Suprapubic skin (tissue), 4 donors: Measurements from ENCODE around the gene NPM1. TPM values are rescaled to one million over a fixed set of nuclear protein-coding genes. Genes with fewer than 3 reads are reported as not detected.
A peak's percentile ranks its signal among the peaks of the same experiment; 100 is the strongest.

Experiments used
- DNase-seq, 2 donors: peaks; one replicate each; pipeline ENCODE4 v3.0.0-alpha.2; 2019; ENCODE audit warnings: low spot score in 2 of 2
- H3K27ac ChIP-seq: fragments of 200-600 bp; sonication (generic); one replicate; pipeline ENCODE4 v1.5.1; 2019
- H3K27me3 ChIP-seq: fragments of 200-600 bp; sonication (generic); one replicate; pipeline ENCODE4 v1.5.1; 2019
- H3K36me3 ChIP-seq: fragments of 200-600 bp; sonication (generic); one replicate; pipeline ENCODE4 v1.5.1; 2019
- H3K4me1 ChIP-seq: fragments of 200-600 bp; sonication (generic); one replicate; pipeline ENCODE4 v1.5.1; 2019
- H3K4me3 ChIP-seq: fragments of 200-600 bp; sonication (generic); one replicate; pipeline ENCODE4 v1.5.1; 2019; ENCODE audit warnings: mild to moderate bottlenecking
- H3K9me3 ChIP-seq: fragments of 200-600 bp; sonication (generic); one replicate; pipeline ENCODE4 v1.5.1; 2019
- EP300 ChIP-seq: sonication (generic); formaldehyde crosslinking; IDR thresholded peaks from one replicate; pipeline ENCODE4 v1.6.1; 2017; ENCODE audit warnings: antibody characterized with exemption
- POLR2A ChIP-seq, 2 donors: fragments of 450-650 bp; IDR thresholded peaks; one replicate each; pipeline ENCODE4 v1.6.1; 2017; ENCODE audit warnings: antibody characterized with exemption in 2 of 2, mild to moderate bottlenecking in 2 of 2, moderate library complexity in 2 of 2
- POLR2AphosphoS5 ChIP-seq, 3 donors: sonication (generic); formaldehyde crosslinking; IDR thresholded peaks; one replicate each; pipeline ENCODE4 v1.6.1; 2017; ENCODE audit warnings: antibody characterized with exemption in 3 of 3
- WGBS: methylation state at CpG from one replicate; pipeline ENCODE4 v1.1.5; 2018; 5-methylcytosine and 5-hydroxymethylcytosine counted together
- total RNA-seq, 4 donors: library from RNA; depleted of rRNA; stranded (reverse); fragments of >200 nt; gene quantifications; one replicate each; pipeline ENCODE4 v1.1.0, GENCODE V29; 2016
- TF ChIP-seq, protein P1 (sequence below), 2 donors: fragments of 200-600 bp in 1 of 2; fragments of 450-650 bp in 1 of 2; sonication (generic) in 1 of 2; IDR thresholded peaks; one replicate each; pipeline ENCODE4 v1.5.1; 2016 to 2019; ENCODE audit warnings: antibody characterized with exemption in 2 of 2, mild to moderate bottlenecking in 1 of 2, moderate library complexity in 1 of 2

Gene NPM1
- total RNA-seq, 4 donors from 2014 or later: 439 to 524 (median 469) TPM

DNA sequence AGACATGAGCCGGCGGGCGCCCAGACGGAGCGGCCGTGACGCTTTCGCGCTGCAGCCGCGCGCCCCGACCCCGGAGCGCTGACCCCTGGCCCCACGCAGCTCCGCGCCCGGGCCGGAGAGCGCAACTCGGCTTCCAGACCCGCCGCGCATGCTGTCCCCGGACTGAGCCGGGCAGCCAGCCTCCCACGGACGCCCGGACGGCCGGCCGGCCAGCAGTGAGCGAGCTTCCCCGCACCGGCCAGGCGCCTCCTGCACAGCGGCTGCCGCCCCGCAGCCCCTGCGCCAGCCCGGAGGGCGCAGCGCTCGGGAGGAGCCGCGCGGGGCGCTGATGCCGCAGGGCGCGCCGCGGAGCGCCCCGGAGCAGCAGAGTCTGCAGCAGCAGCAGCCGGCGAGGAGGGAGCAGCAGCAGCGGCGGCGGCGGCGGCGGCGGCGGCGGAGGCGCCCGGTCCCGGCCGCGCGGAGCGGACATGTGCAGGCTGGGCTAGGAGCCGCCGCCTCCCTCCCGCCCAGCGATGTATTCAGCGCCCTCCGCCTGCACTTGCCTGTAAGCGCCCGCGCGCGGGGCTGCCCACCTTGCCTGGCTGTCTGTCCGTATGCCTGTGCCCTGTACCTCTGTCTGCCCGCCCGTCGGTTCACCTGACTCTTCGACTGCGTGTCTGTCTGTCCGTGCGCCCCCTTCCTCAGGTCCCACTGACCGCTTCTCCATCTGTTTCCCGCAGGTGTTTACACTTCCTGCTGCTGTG, 32.2 kb downstream of the NPM1 start:
- TF ChIP-seq EP300 (no peak), POLR2A (IDR thresholded peaks at IDR 0.05) (no peak), POLR2AphosphoS5 (IDR thresholded peaks at IDR 0.05) (no peak)
- TF ChIP-seq, protein P1, sequence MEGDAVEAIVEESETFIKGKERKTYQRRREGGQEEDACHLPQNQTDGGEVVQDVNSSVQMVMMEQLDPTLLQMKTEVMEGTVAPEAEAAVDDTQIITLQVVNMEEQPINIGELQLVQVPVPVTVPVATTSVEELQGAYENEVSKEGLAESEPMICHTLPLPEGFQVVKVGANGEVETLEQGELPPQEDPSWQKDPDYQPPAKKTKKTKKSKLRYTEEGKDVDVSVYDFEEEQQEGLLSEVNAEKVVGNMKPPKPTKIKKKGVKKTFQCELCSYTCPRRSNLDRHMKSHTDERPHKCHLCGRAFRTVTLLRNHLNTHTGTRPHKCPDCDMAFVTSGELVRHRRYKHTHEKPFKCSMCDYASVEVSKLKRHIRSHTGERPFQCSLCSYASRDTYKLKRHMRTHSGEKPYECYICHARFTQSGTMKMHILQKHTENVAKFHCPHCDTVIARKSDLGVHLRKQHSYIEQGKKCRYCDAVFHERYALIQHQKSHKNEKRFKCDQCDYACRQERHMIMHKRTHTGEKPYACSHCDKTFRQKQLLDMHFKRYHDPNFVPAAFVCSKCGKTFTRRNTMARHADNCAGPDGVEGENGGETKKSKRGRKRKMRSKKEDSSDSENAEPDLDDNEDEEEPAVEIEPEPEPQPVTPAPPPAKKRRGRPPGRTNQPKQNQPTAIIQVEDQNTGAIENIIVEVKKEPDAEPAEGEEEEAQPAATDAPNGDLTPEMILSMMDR (IDR thresholded peaks at IDR 0.05): no peak
- DNase-seq: peak in 1 of 2 donors; percentile 55
- Histone ChIP-seq H3K9me3 (no peaks in the 10 kb centered on the region), H3K4me3 (peak overlapping the region; percentile 57), H3K36me3 (no peaks in the 10 kb centered on the region), H3K27ac (no peak overlapping the region), H3K27me3 (peaks cover 31% of the 10 kb centered on the region), H3K4me1 (peaks cover 31% of the 10 kb centered on the region)
- whole genome bisulfite sequencing: 2% methylated on average over 8 of the region's 95 CpGs

DNA sequence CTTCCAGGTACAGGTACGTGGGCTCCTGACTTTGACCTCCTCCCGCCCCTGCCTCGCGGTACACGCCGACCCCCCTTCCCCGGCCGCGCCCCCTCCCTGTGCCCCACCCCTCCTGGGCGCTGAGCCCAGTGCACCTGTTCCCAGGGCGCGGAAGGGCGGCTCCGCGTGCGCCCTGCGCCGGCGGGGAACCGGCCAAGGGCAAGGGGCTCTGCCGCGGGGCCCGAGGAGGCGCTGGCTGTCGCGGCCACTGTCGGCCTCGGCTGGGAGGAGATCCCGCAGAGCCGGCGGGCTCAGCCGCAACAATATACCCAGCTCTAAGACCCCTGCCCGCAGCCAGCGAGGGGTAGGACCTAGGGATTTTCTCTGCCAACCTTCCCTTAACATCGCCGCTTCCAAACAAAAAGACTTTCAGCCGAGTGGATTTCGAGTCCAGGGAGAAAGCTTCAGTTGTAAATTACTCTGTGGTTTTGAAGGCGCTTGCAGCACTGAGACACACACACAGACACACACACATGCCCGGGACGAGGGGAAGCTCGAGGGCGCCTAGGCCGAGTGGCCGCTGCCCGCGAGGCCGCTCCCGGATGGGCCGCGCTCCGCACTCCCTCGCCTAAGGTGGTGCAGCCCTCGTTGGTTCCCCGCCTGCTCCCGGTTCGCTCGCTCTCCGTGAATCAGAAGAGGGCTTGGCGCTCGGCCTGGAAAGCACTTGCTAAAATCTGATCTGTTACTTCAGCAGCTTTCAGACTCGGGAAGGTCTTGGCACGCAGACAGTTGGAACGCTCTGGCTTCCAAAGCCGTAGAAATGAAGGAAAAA, 33.0 kb downstream of the NPM1 start:
- Histone ChIP-seq H3K27me3 (peaks cover 31% of the 10 kb centered on the region), H3K36me3 (no peaks in the 10 kb centered on the region), H3K4me3 (peak overlapping the region; percentile 57), H3K9me3 (no peaks in the 10 kb centered on the region), H3K4me1 (peaks cover 31% of the 10 kb centered on the region), H3K27ac (no peak overlapping the region)
- peak in 1 of 2 donors; percentile 71 for DNase-seq
- 0% methylated on average over 33 of the region's 65 CpGs for WGBS
- no peak for TF ChIP-seq POLR2A (IDR thresholded peaks at IDR 0.05)
- TF ChIP-seq, protein P1 (IDR thresholded peaks at IDR 0.05): no peak
- TF ChIP-seq EP300: no peak
- no peak for TF ChIP-seq POLR2AphosphoS5 (IDR thresholded peaks at IDR 0.05)

DNA sequence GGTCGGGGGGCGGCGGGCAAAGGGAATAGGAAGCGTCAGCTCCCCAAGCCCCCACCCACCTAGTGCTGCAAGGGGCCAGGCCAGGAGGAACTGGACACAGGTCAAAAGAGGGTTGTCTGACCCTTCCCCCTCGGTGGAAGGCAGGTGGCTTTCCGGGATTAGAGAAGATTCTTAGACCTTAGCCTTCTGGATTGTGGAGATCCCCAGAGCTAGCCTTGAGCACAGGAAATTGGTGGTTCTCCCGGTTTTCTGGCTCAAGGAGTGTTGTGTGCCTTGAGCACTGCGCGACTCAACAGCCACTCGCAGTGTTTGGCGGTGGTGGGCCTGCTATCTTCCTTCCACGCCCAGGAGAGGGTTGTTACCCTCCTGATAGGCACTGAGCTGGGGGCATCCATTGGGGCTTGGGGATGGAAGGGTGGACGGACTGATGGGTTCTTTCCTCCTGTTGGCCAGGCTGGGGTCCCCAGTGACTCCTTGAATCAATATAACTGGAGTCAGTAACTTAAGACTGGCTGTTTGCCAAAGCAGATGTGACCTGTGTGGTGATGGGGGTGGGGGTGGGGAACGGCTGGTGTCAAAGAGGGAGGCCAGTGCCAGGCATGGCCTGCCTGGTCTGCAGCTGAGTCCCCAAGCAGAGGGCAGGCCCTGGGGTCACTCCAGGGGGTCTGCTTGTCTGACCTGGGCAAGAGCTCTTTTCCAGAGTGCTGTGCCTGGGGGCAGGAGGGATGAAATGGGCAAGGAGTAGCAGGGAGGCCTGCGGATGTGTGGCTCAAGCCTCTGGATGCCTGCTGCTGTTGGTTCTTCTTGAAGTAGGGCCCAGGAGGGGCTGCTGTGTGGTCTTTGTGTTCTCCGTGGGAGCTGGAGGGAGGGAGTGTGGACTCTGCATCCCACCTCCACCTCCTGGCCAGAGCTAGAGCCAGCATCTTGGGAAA, 33.9 kb downstream of the NPM1 start:
- H3K36me3 ChIP-seq: no peaks in the 10 kb centered on the region
- peak in 1 of 2 donors; percentile 58 for DNase-seq
- TF ChIP-seq, protein P1 (IDR thresholded peaks at IDR 0.05): no peak
- TF ChIP-seq EP300 (no peak), POLR2AphosphoS5 (IDR thresholded peaks at IDR 0.05) (no peak), POLR2A (IDR thresholded peaks at IDR 0.05) (no peak)
- no peaks in the 10 kb centered on the region for H3K9me3 ChIP-seq
- peaks cover 31% of the 10 kb centered on the region for H3K4me1 ChIP-seq
- WGBS: 38% methylated on average over 9 of the region's 16 CpGs
- H3K27me3 ChIP-seq: peaks cover 31% of the 10 kb centered on the region
- H3K27ac ChIP-seq: no peak overlapping the region
- H3K4me3 ChIP-seq: peak overlapping the region; percentile 57

DNA sequence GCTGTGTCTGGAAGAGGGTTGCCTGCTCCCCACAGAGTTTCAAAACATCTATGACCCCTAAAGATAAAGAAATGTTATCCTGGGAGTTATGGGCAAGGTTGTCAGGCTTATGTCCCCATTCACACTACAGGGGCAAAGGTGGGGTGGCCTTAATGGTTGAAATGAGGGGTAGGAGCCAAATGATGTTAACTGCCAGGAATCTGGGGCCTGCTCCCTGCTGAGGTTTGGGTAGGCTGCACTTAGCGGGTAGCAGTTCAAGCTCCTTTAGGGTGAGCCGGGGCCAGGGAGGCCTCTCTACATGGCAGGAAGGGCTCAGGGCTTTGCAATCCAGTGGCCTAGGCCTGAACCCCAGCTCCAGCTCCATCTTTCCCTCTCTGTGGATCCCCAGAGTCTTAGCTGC, 34.8 kb downstream of the NPM1 start:
- DNase-seq: peak in 1 of 2 donors; percentile 32

More for the DNA sequence above, 34.8 kb downstream of the NPM1 start:
- no peak overlapping the region for H3K27ac ChIP-seq
- TF ChIP-seq POLR2A (IDR thresholded peaks at IDR 0.05) (no peak), EP300 (no peak), POLR2AphosphoS5 (IDR thresholded peaks at IDR 0.05) (no peak)
- TF ChIP-seq, protein P1 (IDR thresholded peaks at IDR 0.05): no peak
- no peak overlapping the region for H3K4me3 ChIP-seq
- no peaks in the 10 kb centered on the region for H3K9me3 ChIP-seq
- H3K4me1 ChIP-seq: peaks cover 31% of the 10 kb centered on the region
- no peaks in the 10 kb centered on the region for H3K36me3 ChIP-seq
- WGBS: 86% methylated on average over 2 of the region's 2 CpGs
- peaks cover 31% of the 10 kb centered on the region for H3K27me3 ChIP-seq
